Keratinocyte (primary cell): ENCODE results near the gene DNAJC24. TPM values are rescaled to one million over a fixed set of nuclear protein-coding genes. Genes with fewer than 3 reads are reported as not detected.

ENCODE experiments used
- DNase-seq: peaks from one replicate; pipeline ENCODE4 v3.0.0-alpha.2; 2011; ENCODE audit warnings: low read depth, missing footprints, low spot score
- FAIRE-seq: peaks from 2 replicates; lab custom pipeline; 2011; peaks lifted over from hg19 to GRCh38; lab: Jason Lieb, UNC
- H2AFZ ChIP-seq: 2 replicates; pipeline ENCODE4 v1.6.0; 2012; ENCODE audit warnings: low read length, control low read depth, inconsistent platforms; ENCODE audit not compliant: control insufficient read depth
- H3K27ac ChIP-seq: 2 replicates; pipeline ENCODE4 v1.5.1; 2011; ENCODE audit warnings: low read length; ENCODE audit not compliant: control insufficient read depth, insufficient read depth
- H3K27me3 ChIP-seq: 3 replicates; pipeline ENCODE4 v1.6.0; 2011; ENCODE audit warnings: low read length; ENCODE audit not compliant: control insufficient read depth, insufficient read depth; ENCODE audit errors: extremely low read depth
- H3K36me3 ChIP-seq, 2 experiments: 2 replicates in 1 of 2; 3 replicates in 1 of 2; pipeline ENCODE4 v1.5.1; 2011; ENCODE audit warnings: low read length in 2 of 2, mild to moderate bottlenecking in 1 of 2; ENCODE audit not compliant: control insufficient read depth in 2 of 2, insufficient read depth in 2 of 2; ENCODE audit errors: extremely low read depth in 1 of 2
- H3K4me1 ChIP-seq: 3 replicates; pipeline ENCODE4 v1.5.1; 2011; ENCODE audit warnings: low read length; ENCODE audit not compliant: control insufficient read depth, insufficient read depth; ENCODE audit errors: extremely low read depth
- H3K4me2 ChIP-seq: 3 replicates; pipeline ENCODE4 v1.6.0; 2011; ENCODE audit warnings: low read depth, low read length; ENCODE audit not compliant: control insufficient read depth, insufficient read depth; ENCODE audit errors: extremely low read depth
- H3K4me3 ChIP-seq, 3 experiments: fragments of 200-600 bp in 1 of 3; sonication (generic) in 1 of 3; 2 replicates in 2 of 3; 3 replicates in 1 of 3; pipeline ENCODE4 v1.5.1; 2011 to 2016; ENCODE audit warnings: low read length in 3 of 3, mild to moderate bottlenecking in 3 of 3, control low read depth in 2 of 3, inconsistent platforms in 1 of 3, low read depth in 1 of 3, mixed read lengths in 1 of 3, mixed run types in 1 of 3, moderate library complexity in 1 of 3; ENCODE audit not compliant: control insufficient read depth in 2 of 3, insufficient read depth in 2 of 3; ENCODE audit errors: extremely low read depth in 1 of 3
- H3K79me2 ChIP-seq: 2 replicates; pipeline ENCODE4 v1.6.0; 2012; ENCODE audit warnings: low read length; ENCODE audit not compliant: control insufficient read depth, insufficient read depth
- H3K9ac ChIP-seq: 3 replicates; pipeline ENCODE4 v1.6.0; 2011; ENCODE audit warnings: low read length; ENCODE audit not compliant: control insufficient read depth, insufficient read depth; ENCODE audit errors: extremely low read depth
- H3K9me1 ChIP-seq: 3 replicates; pipeline ENCODE4 v1.6.0; 2011; ENCODE audit warnings: low read length; ENCODE audit not compliant: control insufficient read depth, insufficient read depth; ENCODE audit errors: extremely low read depth
- H3K9me3 ChIP-seq: 2 replicates; pipeline ENCODE4 v1.5.1; 2012; ENCODE audit warnings: low read depth, low read length; ENCODE audit not compliant: control insufficient read depth
- H4K20me1 ChIP-seq: 3 replicates; pipeline ENCODE4 v1.6.0; 2011; ENCODE audit warnings: low read length; ENCODE audit not compliant: control insufficient read depth, insufficient read depth; ENCODE audit errors: extremely low read depth
- CTCF ChIP-seq, 3 experiments: IDR thresholded peaks in 1 of 3; conservative IDR thresholded peaks in 1 of 3; optimal IDR thresholded peaks in 1 of 3; 2 replicates in 2 of 3; 3 replicates in 1 of 3; pipeline versions ENCODE3 to v1.5.1; 2011; ENCODE audit warnings: low read length in 3 of 3, mild to moderate bottlenecking in 3 of 3, moderate library complexity in 2 of 3, control low read depth in 1 of 3, inconsistent platforms in 1 of 3; ENCODE audit not compliant: insufficient read depth in 2 of 3; ENCODE audit errors: extremely low read depth in 1 of 3
- EZH2 ChIP-seq: IDR thresholded peaks from one replicate; pipeline ENCODE4 v1.6.1; 2012; ENCODE audit warnings: inconsistent platforms, mild to moderate bottlenecking, low read length, moderate library complexity
- dilution Hi-C: fragments of 300-500 bp; cut with MboI; formaldehyde crosslinking; loops from one replicate; pipeline ENCODE4 v1.7.0; 2020; ENCODE audit warnings: low sequenced_read_pairs; ENCODE audit not compliant: extremely low pct_ligation_motif_present
- polyA plus RNA-seq, 5 experiments: library from polyadenylated mRNA; depleted of rRNA in 3 of 5; stranded (reverse) in 3 of 5; stranded (forward) in 1 of 5; unstranded in 1 of 5; fragments of >200 nt; gene quantifications; 1 replicate in 1 of 5; 2 replicates in 3 of 5; 3 replicates in 1 of 5; pipeline versions ENCODE4 v1.2.1 to v1.2.3, GENCODE V29; 2011 to 2012; ENCODE audit warnings: missing spikeins in 2 of 5, low read depth in 1 of 5, low replicate concordance in 1 of 5

The DNAJC24 gene
- polyA plus RNA-seq, 1 donor (not counting 4 experiments of a cell fraction or from before 2014, with no cell fraction given): 30.3 TPM

- no peaks in the 10 kb centered on the region for H3K36me3 ChIP-seq
- no peak overlapping the region for H3K4me3 ChIP-seq
- no peaks in the 10 kb centered on the region for H3K79me2 ChIP-seq
- H3K27me3 ChIP-seq: no peaks in the 10 kb centered on the region
- FAIRE-seq: no peak
- dilution Hi-C loops: no loop called here
- no peak overlapping the region for H3K4me2 ChIP-seq
- H3K27ac ChIP-seq: no peak overlapping the region
- no peaks in the 10 kb centered on the region for H3K9me3 ChIP-seq
- no peaks in the 10 kb centered on the region for H4K20me1 ChIP-seq
- no peaks in the 10 kb centered on the region for H3K4me1 ChIP-seq
- TF ChIP-seq CTCF (optimal IDR thresholded peaks at IDR 0.05 in 1 of 3, IDR thresholded peaks at IDR 0.05 in 1 of 3, conservative IDR thresholded peaks at IDR 0.05 in 1 of 3; ENCODE audit: extremely low read depth in 1 of 3, insufficient read depth in 2 of 3, low read length in 3 of 3) (peak in 1 of 3 experiments; percentile 9), EZH2 (no peak)
- H2AFZ ChIP-seq: no peak overlapping the region
- no peak for DNase-seq
- no peak overlapping the region for H3K9ac ChIP-seq
- no peaks in the 10 kb centered on the region for H3K9me1 ChIP-seq
These were observed 17.7 kb downstream of the DNAJC24 start for GRCh38 chr11:31387379-31387778.

- Histone ChIP-seq H3K4me1 (no peaks in the 10 kb centered on the region), H3K9me3 (peaks cover 2% of the 10 kb centered on the region), H3K79me2 (no peaks in the 10 kb centered on the region), H3K9ac (no peak overlapping the region), H3K4me2 (no peak overlapping the region), H3K4me3 (no peak overlapping the region), H4K20me1 (no peaks in the 10 kb centered on the region), H3K27ac (no peak overlapping the region), H2AFZ (no peak overlapping the region), H3K9me1 (no peaks in the 10 kb centered on the region), H3K36me3 (no peaks in the 10 kb centered on the region), H3K27me3 (no peaks in the 10 kb centered on the region)
- dilution Hi-C loops: no loop called here
- TF ChIP-seq EZH2 (no peak), CTCF (optimal IDR thresholded peaks at IDR 0.05 in 1 of 3, IDR thresholded peaks at IDR 0.05 in 1 of 3, conservative IDR thresholded peaks at IDR 0.05 in 1 of 3; ENCODE audit: extremely low read depth in 1 of 3, insufficient read depth in 2 of 3, low read length in 3 of 3) (peak in 2 of 3 experiments; percentile 42 to 44)
- no peak for FAIRE-seq
- DNase-seq: no peak
These were observed 27.7 kb downstream of the DNAJC24 start for GRCh38 chr11:31397239-31397834.
